GM19372 (cell line): ENCODE data around the gene TMX1.
A peak's percentile ranks its signal among the peaks of the same experiment; 100 is the strongest.
"Not testable (repeated sequence)": the region's sequence is repeated elsewhere in the genome, so short reads cannot be mapped to it uniquely, and the experiment has no call there.

Experiments
- ATAC-seq: cut with Tn5 transposase; IDR thresholded peaks from one replicate; pipeline ENCODE4 v1.9.1; 2021; ENCODE audit warnings: mild to moderate bottlenecking, low read depth, moderate library complexity; ENCODE audit not compliant: unreplicated experiment

The TMX1 gene

DNA sequence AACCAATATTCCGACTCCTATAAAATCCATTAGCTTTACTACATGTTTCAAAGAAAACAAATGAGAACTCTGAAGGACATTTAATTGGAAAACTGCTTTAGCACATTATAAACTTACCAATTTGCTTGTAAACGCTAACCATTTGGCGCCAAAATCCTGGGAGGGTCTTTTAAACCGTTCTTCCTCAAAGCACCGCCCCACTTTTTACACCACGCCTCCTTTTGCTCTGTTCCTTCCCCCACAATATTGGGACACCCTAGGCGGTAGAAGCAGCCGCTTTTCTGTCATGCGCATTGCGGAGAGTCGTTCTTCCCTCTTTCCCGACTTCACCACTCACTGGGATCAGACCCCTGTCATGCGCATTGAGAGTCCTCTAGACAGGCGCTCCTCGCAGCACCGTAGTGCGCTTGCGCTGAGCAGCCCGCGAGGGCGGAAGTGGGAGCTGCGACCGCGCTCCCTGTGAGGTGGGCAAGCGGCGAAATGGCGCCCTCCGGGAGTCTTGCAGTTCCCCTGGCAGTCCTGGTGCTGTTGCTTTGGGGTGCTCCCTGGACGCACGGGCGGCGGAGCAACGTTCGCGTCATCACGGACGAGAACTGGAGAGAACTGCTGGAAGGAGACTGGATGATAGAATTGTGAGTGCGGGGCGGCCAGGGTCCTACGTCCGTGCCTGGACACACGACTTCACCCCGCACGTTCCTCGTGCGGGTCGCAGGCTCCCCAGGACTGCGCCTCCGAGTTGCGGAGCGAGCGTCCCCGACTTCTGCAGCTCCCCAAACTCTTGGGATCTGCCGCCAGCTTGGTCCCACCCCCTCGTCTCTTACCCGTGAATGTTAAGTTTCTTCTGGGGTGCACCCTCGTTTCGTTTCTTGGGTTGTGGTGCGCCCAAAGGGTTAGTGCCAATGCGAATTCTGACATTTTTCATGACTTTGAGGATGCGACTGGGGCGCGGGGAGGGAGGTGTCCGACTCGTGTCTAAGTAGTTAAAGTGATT is at the start of gene TMX1:
Gene TMX1, plus strand, starts transcription at position 435 of the 991 bp plus-strand sequence. Its CDS starts 46 bp downstream, at position 481.
- ATAC-seq = peak; percentile 90

- ATAC-seq = no peak
These were observed 38.2 kb upstream of the TMX1 start for GRCh38 chr14:51201890-51202289.

DNA sequence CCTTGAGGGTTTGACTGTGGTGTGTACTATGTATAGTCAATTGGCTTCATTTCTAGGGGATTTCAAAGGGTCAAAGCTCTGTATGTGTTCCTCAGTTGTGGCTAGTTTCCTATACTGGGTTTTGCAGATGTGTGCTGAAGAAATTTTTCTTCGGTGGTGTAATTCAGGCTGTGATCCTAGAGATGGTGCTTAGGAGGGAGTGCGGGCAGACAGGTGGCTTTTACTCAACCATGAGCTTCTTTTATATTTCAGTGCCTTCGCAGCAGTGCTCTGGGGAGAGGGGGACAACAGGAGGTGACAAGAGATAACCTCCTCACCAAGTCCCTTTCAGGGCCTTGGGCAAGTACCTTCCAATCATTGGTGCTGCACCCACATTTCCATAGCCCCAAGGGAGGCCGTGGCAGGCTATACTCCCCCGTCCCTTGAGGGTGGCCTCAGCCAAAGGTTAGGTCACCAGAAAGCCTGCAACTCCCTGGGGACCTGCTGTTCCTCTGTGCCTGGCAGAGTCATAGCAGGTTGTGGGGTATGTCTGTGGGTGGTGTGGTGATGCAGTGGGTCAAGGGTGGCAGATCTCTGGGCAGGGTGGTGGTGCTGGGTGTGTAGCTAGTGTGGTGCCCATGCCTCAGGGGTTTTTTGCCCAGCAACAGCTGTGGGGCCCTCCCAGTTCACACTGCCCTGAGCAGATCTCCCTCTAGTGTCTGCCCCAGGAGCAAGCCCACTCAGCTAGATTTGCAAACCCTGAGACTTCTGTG is 37.0 kb upstream of the TMX1 start:
- ATAC-seq = peak; percentile 65

GRCh38 chr14:51203881-51204280 is 36.2 kb upstream of the TMX1 start:
- ATAC-seq = no peak

- ATAC-seq = no peak
These were observed 34.6 kb upstream of the TMX1 start for GRCh38 chr14:51205486-51205885.

GRCh38 chr14:51206462-51206861 is 33.6 kb upstream of the TMX1 start:
- ATAC-seq = no peak

DNA sequence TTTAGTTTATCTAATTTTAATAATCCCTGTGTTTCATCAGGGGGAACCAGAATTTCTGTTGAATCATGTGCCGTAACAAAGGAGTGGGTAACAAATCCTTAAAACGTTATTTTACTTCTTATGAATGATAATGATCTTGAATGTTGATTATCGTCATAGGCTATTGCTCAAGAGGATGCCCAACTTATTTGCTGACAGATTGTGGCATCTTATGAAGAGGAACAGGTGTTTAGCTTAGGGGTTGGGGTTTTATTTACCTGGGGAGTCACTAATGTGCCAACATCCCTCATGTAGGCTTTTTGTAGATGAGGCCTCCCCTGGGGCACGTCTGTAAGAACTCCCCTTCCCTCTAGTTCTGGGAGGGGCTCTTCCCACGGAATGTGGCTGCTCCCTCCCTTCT is 32.4 kb upstream of the TMX1 start:
- no peak for ATAC-seq

DNA sequence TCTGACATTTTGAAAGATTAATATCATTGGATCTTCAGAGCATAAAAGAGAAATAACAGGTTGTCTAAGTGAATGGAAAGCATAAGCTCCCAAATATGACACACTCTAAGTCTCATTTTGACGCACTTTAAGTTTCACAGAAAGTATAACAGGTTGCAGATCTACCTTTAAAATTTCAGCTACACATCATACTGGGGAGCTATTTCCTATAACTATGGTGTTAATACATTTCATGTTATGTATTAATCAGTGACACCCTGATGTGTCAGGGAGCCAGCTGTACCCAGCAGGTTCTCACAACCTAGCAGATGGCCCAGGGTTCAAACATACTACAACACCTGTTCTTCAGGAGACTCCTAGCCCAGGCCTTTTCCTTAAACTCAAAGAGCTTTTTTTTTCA is 31.1 kb upstream of the TMX1 start:
- no peak for ATAC-seq

DNA sequence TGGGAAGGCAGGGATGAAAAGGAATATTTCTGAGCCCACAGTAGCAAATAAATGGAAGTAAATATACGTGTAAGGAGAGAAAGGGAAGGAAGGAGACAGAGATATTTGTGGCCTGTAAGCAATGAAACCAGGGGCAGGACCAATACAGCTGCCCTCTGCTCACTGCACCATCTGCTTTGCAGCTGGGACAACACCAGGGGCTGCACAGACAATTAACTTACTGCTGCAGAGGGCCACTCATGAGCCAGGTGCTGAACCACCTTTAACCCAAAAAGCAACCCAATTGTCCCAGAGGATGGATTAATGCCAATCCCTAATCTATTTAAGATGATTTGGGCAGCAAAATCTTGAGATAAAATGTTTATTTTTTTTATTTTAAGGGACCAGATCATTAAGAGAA is 30.6 kb upstream of the TMX1 start:
- ATAC-seq = no peak

DNA sequence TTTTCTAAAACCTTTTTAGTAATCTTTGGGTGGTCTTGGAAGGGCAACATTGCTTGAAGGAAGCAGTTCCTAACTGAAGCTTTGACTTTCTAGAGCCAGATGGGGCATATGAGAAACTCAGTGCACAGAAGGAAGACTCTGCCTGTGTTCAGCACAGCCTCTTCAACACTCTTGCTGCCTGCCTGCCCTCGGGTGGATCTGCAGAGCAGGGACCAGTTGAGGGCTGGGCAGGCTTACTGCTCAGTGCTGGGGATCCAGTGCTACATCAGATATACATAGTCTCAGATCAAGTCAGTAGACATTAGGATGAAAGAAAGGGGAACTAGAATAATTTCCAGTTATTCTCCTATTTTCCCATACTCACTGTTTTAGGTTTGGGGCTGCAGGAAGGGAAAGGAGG is 29.5 kb upstream of the TMX1 start:
- ATAC-seq = no peak

- ATAC-seq = no peak
These were observed 28.9 kb upstream of the TMX1 start for GRCh38 chr14:51211149-51211548.

DNA sequence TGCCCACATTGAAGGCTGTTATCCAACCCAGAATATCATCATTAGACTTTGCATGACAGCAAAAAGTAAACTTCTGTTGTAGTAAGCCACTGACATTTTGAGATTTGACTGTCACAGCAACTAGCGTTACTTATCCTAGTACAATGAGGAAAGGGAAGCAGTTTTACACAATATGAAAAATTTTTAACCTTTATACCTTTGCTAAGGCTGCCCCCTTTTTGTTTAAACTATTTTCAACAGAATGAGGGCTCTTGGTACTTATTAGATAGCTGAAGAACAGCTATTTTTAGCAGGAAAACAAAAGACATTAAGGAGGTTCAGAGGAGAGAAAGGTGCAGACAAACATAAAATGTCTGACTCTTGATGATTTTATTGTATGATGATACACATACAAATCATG is 23.4 kb upstream of the TMX1 start:
- ATAC-seq = no peak

DNA sequence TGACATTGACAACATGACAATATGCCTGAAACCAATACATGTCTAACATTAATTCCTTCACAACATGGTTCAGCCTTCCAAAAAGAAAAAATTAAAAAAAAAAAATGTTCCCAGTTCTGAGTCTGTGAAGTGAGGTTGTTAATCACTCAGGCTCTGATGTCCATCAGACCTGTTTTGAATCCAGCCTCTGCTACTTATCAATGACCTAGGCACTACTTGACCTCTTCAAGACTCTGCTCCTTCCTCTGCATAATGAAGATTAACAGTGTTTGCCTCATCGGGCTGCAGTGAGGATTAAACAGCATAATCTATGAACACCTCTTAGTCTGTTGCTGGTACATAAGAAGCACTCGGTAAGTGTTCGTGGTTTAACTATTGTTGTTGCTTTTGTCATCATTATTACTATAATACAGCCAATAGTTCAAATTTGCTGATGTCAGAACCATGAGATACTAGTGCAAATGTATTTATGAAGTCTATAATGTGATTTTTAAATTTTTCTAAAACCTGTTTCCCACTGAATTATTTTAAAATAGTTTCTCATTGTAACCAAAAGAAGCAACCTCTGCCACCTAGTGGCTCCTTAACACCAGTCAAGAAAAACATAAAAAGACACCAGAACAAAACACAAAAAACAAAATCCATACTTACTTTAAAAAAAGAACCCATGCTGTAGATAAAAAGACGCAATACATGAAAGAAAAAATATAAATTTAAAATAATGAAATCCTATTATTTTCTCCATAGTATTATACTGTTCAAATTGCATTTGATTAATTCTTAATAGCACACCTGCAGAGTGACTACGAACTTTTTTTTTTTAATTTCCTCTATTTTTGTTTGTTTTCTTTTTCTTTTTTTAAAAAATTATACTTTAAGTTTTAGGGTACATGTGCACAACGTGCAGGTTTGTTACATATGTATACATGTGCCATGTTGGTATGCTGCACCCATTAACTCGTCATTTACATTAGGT is 20.3 kb upstream of the TMX1 start:
- ATAC-seq = no peak

DNA sequence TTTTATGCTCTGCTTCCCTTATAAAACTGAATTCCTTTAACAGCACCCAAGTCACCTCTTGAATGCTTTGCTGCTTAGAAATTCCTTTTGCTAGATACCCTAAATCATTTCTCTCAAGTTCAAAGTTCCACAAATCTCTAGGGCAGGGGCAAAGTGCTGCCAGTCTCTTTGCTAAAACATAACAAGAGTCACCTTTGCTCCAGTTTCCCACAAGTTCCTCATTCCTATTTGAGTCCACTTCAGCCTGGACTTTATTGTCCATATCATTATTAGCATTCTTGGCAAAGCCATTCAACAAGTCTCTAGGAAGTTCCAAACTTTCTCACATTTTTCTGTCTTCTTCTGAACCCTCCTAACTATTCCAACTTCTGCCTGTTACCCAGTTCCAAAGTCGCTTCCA is 16.6 kb upstream of the TMX1 start:
- ATAC-seq = not testable (repeated sequence)

DNA sequence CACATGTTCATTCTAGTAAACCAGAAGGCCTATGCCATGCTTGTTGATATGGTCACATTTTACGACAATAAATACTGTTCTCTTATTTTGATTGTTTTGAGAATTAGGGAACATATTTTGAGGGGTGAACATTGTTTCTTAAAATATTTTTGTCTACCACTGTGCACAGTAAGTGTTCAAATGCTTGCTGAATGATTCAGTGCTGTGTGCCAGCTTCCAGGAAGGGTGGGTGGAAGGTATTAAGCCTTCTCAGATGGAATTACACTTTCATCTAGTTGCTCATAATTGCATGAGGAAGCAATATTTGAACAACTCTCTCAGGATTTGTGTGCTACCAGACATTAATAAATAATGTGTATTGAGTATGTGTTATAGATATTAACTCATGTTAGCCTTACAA is 15.5 kb upstream of the TMX1 start:
- no peak for ATAC-seq

DNA sequence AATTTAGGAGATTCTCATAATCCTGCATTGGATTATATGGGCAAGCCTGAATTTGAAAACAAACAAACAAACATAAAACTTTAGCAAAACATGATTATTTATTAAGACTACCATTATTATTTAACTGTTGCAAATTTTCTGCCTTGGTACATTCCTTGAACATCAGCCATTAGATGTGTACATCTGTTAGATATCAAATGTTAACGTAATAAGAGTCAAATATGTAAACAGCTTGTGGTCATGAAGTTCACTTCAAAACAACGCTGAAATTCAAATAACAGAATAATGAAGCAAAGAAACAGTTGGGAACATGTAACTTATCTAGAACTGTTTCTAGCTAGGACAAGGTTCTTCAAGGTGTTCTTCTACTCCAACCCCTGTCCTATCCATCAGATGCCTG is 14.3 kb upstream of the TMX1 start:
- ATAC-seq = no peak

DNA sequence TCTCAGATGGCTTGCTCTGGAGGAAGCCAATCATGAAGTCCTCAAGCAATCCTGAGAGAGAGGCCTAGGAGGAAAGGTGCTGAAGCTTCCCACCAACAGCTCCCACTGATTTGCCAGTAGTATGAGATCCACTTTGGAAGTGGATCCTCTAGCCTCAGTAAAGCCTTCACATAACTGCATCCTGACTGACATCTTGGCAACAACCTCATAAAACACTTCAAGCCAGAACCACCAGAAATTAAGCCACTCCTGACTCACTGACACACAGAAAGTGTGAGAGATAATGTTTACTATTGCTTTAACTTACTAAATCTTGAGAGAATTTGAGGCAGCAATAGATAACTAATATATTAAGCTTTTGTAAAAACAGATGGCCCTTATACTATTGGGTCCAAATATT is 11.7 kb upstream of the TMX1 start:
- ATAC-seq = no peak

DNA sequence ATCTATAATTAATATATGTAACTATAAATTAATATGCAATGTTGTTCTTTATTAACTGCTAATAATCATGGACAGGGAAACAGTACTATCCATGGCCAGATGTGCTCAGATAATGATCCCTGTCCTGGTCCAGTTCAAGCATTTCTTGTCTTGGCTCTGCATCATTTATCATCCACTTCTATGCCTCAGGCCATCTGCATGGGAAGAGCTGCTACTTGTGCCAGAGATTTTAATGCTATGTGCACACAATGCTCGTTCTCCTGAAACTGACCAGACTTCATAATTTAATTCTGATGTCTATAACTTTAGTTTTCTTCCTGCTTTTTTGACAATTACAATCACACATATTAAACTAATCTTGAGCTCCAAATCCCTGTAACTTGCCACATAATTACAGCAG is 11.2 kb upstream of the TMX1 start:
- no peak for ATAC-seq

DNA sequence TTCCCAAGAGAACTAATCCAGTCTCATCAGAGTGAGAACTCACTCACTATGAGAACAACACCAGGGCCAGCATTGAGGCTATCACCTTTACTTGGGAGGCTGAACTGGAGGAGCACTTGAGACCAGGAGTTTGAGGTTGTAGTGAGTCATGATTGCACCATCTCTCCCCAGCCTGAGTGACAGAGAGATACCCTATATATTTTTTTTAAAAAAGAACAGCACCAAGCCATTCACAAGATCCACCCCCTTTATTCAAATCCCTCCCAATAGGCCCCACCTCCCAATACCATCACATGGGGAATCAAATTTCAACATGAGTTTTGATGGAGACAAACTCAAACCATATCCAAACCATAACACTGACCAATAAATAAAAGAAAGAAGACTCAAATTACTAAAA is 3.7 kb upstream of the TMX1 start:
- no peak for ATAC-seq

GRCh38 chr14:51240804-51241380 is 845 bp downstream of the TMX1 start:
- no peak for ATAC-seq
